Measurements from ENCODE around the gene HOXA1. TPM values are rescaled to one million over a fixed set of nuclear protein-coding genes. Genes with fewer than 3 reads are reported as not detected.

The HOXA1 gene
- total RNA-seq, 2 experiments from 2014 or later: 0.14 to 0.22 TPM

DNA sequence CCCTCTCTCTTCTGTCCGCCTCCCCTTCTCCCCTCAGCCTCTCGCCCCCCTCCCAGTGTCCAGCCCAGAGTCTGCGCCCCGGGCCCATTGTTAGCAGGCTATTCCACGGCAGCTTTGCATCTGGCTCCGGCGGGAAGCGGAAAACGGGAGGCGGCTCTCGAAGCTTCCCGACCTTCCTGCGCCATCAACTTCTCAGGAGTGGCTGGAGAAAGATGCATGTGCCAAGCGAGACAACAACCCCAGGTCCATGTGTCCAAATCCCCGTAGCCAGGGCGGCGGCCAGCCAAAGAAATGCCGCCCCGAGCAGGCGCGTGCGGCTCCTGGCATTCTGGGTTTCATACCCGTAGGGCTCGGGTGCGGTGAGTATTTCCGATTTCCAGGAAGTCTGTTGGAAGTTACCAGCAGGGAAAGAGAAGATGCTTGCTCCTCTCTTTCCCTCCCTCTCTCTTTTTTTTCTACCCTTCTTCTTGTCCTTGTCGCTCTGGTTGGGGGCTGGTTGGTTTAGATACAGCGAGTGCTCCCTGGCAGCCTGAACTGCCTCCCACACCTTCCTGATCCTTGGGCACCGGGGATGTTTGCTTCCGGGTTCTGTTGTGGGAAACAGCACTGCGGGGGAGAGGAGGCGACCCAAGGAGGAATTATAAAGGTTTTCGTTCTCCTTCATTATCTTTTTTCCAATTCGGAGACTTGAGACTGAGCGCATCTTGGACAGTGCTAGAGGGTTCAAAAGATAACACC, 7.9 kb upstream of the HOXA1 start:
- intact Hi-C loops (cut with DNase I, micrococcal nuclease): no loop called here
- H3K27ac Mint-ChIP-seq: no peak overlapping the region
- TF ChIP-seq, protein P1, sequence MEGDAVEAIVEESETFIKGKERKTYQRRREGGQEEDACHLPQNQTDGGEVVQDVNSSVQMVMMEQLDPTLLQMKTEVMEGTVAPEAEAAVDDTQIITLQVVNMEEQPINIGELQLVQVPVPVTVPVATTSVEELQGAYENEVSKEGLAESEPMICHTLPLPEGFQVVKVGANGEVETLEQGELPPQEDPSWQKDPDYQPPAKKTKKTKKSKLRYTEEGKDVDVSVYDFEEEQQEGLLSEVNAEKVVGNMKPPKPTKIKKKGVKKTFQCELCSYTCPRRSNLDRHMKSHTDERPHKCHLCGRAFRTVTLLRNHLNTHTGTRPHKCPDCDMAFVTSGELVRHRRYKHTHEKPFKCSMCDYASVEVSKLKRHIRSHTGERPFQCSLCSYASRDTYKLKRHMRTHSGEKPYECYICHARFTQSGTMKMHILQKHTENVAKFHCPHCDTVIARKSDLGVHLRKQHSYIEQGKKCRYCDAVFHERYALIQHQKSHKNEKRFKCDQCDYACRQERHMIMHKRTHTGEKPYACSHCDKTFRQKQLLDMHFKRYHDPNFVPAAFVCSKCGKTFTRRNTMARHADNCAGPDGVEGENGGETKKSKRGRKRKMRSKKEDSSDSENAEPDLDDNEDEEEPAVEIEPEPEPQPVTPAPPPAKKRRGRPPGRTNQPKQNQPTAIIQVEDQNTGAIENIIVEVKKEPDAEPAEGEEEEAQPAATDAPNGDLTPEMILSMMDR (IDR thresholded peaks at IDR 0.05): no peak
- ATAC-seq (ENCODE audit: poor library complexity) (no peak), DNase-seq (no peak)
- peaks cover 81% of the 10 kb centered on the region for H3K27me3 Mint-ChIP-seq
- ChIA-PET POLR2A (no interaction called here), CTCF (no interaction called here)
- H3K4me1 Mint-ChIP-seq (ENCODE audit: low read depth): peaks cover 18% of the 10 kb centered on the region
- no peaks in the 10 kb centered on the region for H3K9me3 Mint-ChIP-seq
- H3K4me3 Mint-ChIP-seq: peak overlapping the region; percentile 48
- no peak overlapping the region for H3K4me3 ChIP-seq (ENCODE audit: low read length)
- H3K27ac ChIP-seq (ENCODE audit: low read depth in 1 of 2, low read length in 2 of 2): no peak overlapping the region
- H3K36me3 ChIP-seq (ENCODE audit: insufficient read depth, low read length): no peaks in the 10 kb centered on the region
- H3K27me3 ChIP-seq (ENCODE audit: control insufficient read depth in 1 of 2, insufficient read depth in 2 of 2, low read length in 2 of 2): peaks cover 57 to 66% of the 10 kb centered on the region in 2 experiments
- H3K36me3 Mint-ChIP-seq (ENCODE audit: low read depth): no peaks in the 10 kb centered on the region
- H3K9me3 ChIP-seq (ENCODE audit: control insufficient read depth in 1 of 2, insufficient read depth in 1 of 2, low read length in 2 of 2): peaks cover 0 to 24% of the 10 kb centered on the region in 2 experiments
- peaks cover 16% of the 10 kb centered on the region for H3K4me1 ChIP-seq (ENCODE audit: insufficient read depth, low read length)

DNA sequence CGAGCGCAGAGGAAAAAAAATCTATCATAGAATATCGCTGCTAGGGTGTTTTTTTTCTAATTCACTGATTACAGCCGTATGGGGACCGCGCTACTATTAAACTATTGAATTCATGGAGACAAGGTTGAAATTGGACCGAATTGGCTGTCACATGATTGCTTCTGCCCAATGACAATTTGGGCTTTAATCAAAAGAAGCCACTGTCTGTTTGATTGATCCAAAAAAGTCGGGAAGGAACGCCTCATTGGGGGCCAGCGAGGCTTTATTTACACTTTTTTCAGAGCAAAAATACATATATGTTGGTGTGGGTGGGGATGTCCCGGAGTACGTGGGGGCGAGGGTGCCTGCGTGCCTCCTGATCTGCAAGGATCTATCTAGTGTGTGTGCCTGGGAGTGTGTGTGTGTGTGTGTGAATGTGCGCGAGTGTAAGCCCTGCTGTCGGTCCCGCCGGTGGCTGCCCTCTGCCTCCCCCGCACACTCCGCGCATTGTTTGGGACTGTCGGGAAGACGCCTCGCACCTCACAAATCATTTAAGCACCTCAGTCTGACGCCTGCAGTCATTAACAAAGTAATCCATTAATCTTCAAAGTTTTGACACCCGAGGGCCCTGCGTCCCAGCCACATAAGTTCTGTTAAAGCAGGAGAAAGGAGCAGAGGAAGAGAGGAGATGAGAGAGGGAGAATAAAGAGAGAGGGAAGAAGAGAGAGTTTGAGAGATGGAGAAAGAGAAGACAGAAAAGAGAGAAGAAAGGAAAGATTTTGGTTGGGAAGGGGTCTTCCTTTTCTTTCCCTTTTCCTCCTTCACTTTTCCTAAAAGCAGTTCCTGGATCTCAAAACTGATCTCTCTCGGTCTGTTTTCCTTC, 7.0 kb upstream of the HOXA1 start, which contains the start of gene HOXA2:
Gene HOXA2 (minus strand): TSS at position 103 of the 862 bp plus-strand sequence. CDS start 183 bp downstream, outside the sequence.
- Histone ChIP-seq H3K27ac (ENCODE audit: low read depth in 1 of 2, low read length in 2 of 2) (no peak within 1 kb of the TSS), H3K4me1 (ENCODE audit: insufficient read depth, low read length) (peaks cover 24% of the 10 kb centered on the region), H3K9me3 (ENCODE audit: control insufficient read depth in 1 of 2, insufficient read depth in 1 of 2, low read length in 2 of 2) (peaks cover 0 to 27% of the 10 kb centered on the region in 2 experiments), H3K4me3 (ENCODE audit: low read length) (no peak within 1 kb of the TSS), H3K27me3 (ENCODE audit: control insufficient read depth in 1 of 2, insufficient read depth in 2 of 2, low read length in 2 of 2) (peaks cover 65 to 69% of the 10 kb centered on the region in 2 experiments), H3K36me3 (ENCODE audit: insufficient read depth, low read length) (no peaks in the 10 kb centered on the region)
- H3K36me3 Mint-ChIP-seq (ENCODE audit: low read depth): no peaks in the 10 kb centered on the region
- peaks cover 90% of the 10 kb centered on the region for H3K27me3 Mint-ChIP-seq
- no peak within 1 kb of the TSS for H3K27ac Mint-ChIP-seq
- peaks cover 20% of the 10 kb centered on the region for H3K4me1 Mint-ChIP-seq (ENCODE audit: low read depth)
- ATAC-seq (ENCODE audit: poor library complexity): no peak
- H3K4me3 Mint-ChIP-seq: peak within 1 kb of the TSS; percentile 38
- TF ChIP-seq, protein P1 (IDR thresholded peaks at IDR 0.05): no peak
- ChIA-PET POLR2A (no interaction called here), CTCF (no interaction called here)
- no peaks in the 10 kb centered on the region for H3K9me3 Mint-ChIP-seq
- intact Hi-C loops (cut with DNase I, micrococcal nuclease): no loop called here
- no peak for DNase-seq

DNA sequence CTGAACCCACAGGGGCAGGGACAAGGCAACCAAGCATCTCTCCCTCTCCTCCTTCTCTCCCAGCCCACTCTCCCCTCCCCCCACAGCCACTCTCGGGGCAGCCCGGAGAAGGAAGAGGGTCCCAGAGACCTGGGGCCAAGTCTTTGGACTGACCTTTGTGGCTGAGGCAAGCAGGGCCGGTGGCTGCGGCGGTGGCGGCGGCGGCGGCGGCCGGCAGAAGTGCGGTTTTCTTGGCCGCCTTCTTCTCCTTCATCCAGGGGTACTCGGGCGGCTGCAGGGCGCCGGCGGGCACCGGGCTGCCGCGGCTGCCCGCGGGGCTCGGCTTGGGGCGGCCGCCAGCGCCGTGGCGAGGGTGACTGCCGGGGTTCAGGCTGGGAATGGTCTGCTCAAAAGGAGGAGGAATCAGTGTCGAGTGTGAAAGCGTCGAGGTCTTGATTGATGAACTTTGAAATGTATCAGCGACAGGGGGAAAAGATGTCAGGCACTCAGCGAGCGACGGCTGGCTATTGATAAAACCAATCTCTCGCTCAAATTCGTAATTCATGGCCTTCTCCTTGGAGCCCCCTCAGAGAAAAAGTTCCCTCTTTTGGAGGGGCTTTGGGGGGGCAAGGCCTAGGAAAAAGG, 6.3 kb upstream of the HOXA1 start:
- DNase-seq: no peak
- H3K4me3 ChIP-seq (ENCODE audit: low read length): no peak overlapping the region

More for the DNA sequence above, 6.3 kb upstream of the HOXA1 start:
- Histone ChIP-seq H3K36me3 (ENCODE audit: insufficient read depth, low read length) (no peaks in the 10 kb centered on the region), H3K4me1 (ENCODE audit: insufficient read depth, low read length) (peaks cover 31% of the 10 kb centered on the region), H3K27me3 (ENCODE audit: control insufficient read depth in 1 of 2, insufficient read depth in 2 of 2, low read length in 2 of 2) (peaks cover 72 to 76% of the 10 kb centered on the region in 2 experiments), H3K27ac (ENCODE audit: low read depth in 1 of 2, low read length in 2 of 2) (no peak overlapping the region), H3K9me3 (ENCODE audit: control insufficient read depth in 1 of 2, insufficient read depth in 1 of 2, low read length in 2 of 2) (peaks cover 0 to 27% of the 10 kb centered on the region in 2 experiments)
- Mint-ChIP-seq H3K27me3 (peaks cover 93% of the 10 kb centered on the region), H3K4me1 (ENCODE audit: low read depth) (peaks cover 27% of the 10 kb centered on the region), H3K4me3 (no peak overlapping the region), H3K9me3 (no peaks in the 10 kb centered on the region), H3K27ac (no peak overlapping the region), H3K36me3 (ENCODE audit: low read depth) (no peaks in the 10 kb centered on the region)
- intact Hi-C loops (cut with DNase I, micrococcal nuclease): no loop called here
- TF ChIP-seq, protein P1 (IDR thresholded peaks at IDR 0.05): no peak
- no peak for ATAC-seq (ENCODE audit: poor library complexity)
- CTCF ChIA-PET: no interaction called here
- POLR2A ChIA-PET: no interaction called here
